Ammon's horn (tissue), 1 donor: ENCODE data around the gene PCSK4.
"Not testable (repeated sequence)": the region's sequence is repeated elsewhere in the genome, so short reads cannot be mapped to it uniquely, and the experiment has no call there.

Experiments
- DNase-seq: peaks from one replicate; pipeline ENCODE4 v3.0.0-alpha.2; 2016; ENCODE audit warnings: low spot score

The PCSK4 gene

GRCh38 chr19:1486720-1487575 is 3.2 kb downstream of the PCSK4 start:
- no peak for DNase-seq

GRCh38 chr19:1483979-1484428 is 6.1 kb downstream of the PCSK4 start:
- no peak for DNase-seq

GRCh38 chr19:1483131-1483978 is 6.8 kb downstream of the PCSK4 start:
- no peak for DNase-seq

- DNase-seq: no peak
Observed at GRCh38 chr19:1482361-1483130, 7.6 kb downstream of the PCSK4 start.

- no peak for DNase-seq
Observed at GRCh38 chr19:1481893-1482360, 8.2 kb downstream of the PCSK4 start.

- no peak for DNase-seq
Observed at GRCh38 chr19:1481224-1481892, 8.8 kb downstream of the PCSK4 start.

- DNase-seq: peak; percentile 96
Observed at GRCh38 chr19:1478934-1479707, 11.0 kb downstream of the PCSK4 start, which contains the start of gene C19orf25. TSS of gene C19orf25 (minus strand) at chr19:1479215. CDS start at chr19:1478903, 312 bp downstream.

- DNase-seq: not testable (repeated sequence)
Observed at GRCh38 chr19:1477056-1477455, 13.1 kb downstream of the PCSK4 start.

- no peak for DNase-seq
Observed at GRCh38 chr19:1475751-1476437, 14.3 kb downstream of the PCSK4 start.

- DNase-seq: no peak
Observed at GRCh38 chr19:1474765-1475351, 15.3 kb downstream of the PCSK4 start.

- peak; percentile 77 for DNase-seq
Observed at GRCh38 chr19:1474011-1474764, 16.0 kb downstream of the PCSK4 start.

- DNase-seq: no peak
Observed at GRCh38 chr19:1473085-1473851, 16.9 kb downstream of the PCSK4 start.

- no peak for DNase-seq
Observed at GRCh38 chr19:1472231-1473084, 17.7 kb downstream of the PCSK4 start.

- DNase-seq: peak; percentile 57
Observed at GRCh38 chr19:1471515-1472160, 18.5 kb downstream of the PCSK4 start.

- DNase-seq: no peak
Observed at GRCh38 chr19:1471010-1471514, 19.1 kb downstream of the PCSK4 start.

GRCh38 chr19:1470305-1471009 is 19.7 kb downstream of the PCSK4 start:
- no peak for DNase-seq
